ENCODE data around the gene BTBD9. TPM values are rescaled to one million over a fixed set of nuclear protein-coding genes. Genes with fewer than 3 reads are reported as not detected.

Gene BTBD9
- total RNA-seq, 1 experiment from 2014 or later = 12.5 TPM

- CTCF ChIA-PET = no interaction called here
- no peak for DNase-seq (ENCODE audit: unreplicated experiment)
- POLR2A ChIA-PET = no interaction called here
- Mint-ChIP-seq H3K27ac (ENCODE audit: low read depth, unreplicated experiment) (no peak overlapping the region), H3K4me1 (ENCODE audit: insufficient read depth, unreplicated experiment) (peaks cover under 1% of the 10 kb centered on the region), H3K36me3 (ENCODE audit: insufficient read depth, unreplicated experiment) (no peaks in the 10 kb centered on the region), H3K27me3 (ENCODE audit: insufficient read depth, unreplicated experiment) (no peaks in the 10 kb centered on the region), H3K4me3 (ENCODE audit: unreplicated experiment) (no peak overlapping the region), H3K9me3 (ENCODE audit: unreplicated experiment) (no peaks in the 10 kb centered on the region)
- intact Hi-C loops (cut with micrococcal nuclease) = no loop called here
- TF ChIP-seq, protein P1, sequence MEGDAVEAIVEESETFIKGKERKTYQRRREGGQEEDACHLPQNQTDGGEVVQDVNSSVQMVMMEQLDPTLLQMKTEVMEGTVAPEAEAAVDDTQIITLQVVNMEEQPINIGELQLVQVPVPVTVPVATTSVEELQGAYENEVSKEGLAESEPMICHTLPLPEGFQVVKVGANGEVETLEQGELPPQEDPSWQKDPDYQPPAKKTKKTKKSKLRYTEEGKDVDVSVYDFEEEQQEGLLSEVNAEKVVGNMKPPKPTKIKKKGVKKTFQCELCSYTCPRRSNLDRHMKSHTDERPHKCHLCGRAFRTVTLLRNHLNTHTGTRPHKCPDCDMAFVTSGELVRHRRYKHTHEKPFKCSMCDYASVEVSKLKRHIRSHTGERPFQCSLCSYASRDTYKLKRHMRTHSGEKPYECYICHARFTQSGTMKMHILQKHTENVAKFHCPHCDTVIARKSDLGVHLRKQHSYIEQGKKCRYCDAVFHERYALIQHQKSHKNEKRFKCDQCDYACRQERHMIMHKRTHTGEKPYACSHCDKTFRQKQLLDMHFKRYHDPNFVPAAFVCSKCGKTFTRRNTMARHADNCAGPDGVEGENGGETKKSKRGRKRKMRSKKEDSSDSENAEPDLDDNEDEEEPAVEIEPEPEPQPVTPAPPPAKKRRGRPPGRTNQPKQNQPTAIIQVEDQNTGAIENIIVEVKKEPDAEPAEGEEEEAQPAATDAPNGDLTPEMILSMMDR (IDR thresholded peaks at IDR 0.05; ENCODE audit: unreplicated experiment) = no peak
- BruUV-seq (replicated peaks) = no TSS peak
Observed at GRCh38 chr6:38617856-38618255, 21.9 kb downstream of the BTBD9 start.

DNA sequence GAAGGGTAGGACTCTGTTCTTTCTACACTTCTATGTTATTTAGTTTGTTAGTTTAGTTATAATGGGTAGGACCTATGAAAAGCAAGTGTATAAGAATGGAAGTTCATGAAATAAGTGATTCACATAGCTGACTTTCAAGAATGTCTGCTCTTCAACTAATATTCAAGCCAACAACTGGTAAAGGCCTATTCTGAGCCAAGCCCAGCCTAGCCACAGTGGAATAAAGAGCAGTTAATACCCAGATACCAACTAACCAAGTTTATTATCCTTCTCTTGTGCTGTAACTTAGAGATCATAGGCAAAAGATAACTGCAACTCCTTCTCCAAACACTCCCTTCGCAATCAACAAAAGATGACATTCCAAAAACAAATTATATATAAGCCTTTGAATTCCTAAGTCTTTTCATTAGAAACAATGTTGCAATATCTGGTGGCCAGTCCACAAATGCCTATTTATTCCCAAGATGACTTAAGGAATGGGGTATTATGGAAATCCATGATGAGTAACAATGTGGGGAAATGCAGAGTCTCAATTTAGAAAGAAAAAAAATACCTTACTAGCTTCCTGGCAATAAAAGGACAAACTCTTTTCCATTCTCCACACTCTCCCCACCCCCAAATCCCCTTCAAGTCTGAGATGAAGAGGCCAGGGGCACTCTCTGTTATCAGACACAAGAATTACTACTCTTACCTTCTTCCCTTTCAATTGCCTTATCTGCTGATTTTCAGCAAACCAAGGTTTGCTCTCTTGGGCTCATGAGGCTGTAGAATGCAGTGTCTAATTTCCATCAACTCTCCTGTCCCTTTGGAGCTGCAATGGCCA is 27.4 kb downstream of the BTBD9 start:
- ChIA-PET CTCF (interaction anchor here (0.7 to 1.5 kb wide), 2 partner anchors 10 to 321 kb away, joined by 3 to 5 read pairs; no protein-coding TSS in a partner anchor), POLR2A (no interaction called here)
- BruUV-seq (replicated peaks) = no TSS peak
- Mint-ChIP-seq H3K36me3 (ENCODE audit: insufficient read depth, unreplicated experiment) (no peaks in the 10 kb centered on the region), H3K4me3 (ENCODE audit: unreplicated experiment) (no peak overlapping the region), H3K4me1 (ENCODE audit: insufficient read depth, unreplicated experiment) (peaks cover 5% of the 10 kb centered on the region), H3K27me3 (ENCODE audit: insufficient read depth, unreplicated experiment) (no peaks in the 10 kb centered on the region), H3K27ac (ENCODE audit: low read depth, unreplicated experiment) (no peak overlapping the region), H3K9me3 (ENCODE audit: unreplicated experiment) (no peaks in the 10 kb centered on the region)
- intact Hi-C loops (cut with micrococcal nuclease) = no loop called here
- TF ChIP-seq, protein P1 (IDR thresholded peaks at IDR 0.05; ENCODE audit: unreplicated experiment) = no peak
- peak; percentile 17 for DNase-seq (ENCODE audit: unreplicated experiment)

- no peaks in the 10 kb centered on the region for H3K27me3 Mint-ChIP-seq (ENCODE audit: insufficient read depth, unreplicated experiment)
Observed at GRCh38 chr6:38610050-38610625, 29.6 kb downstream of the BTBD9 start.

GRCh38 chr6:38604700-38605099 is 35.0 kb downstream of the BTBD9 start:
- POLR2A ChIA-PET = no interaction called here
- no TSS peak for BruUV-seq (replicated peaks)
- TF ChIP-seq, protein P1 (IDR thresholded peaks at IDR 0.05; ENCODE audit: unreplicated experiment) = no peak
- Mint-ChIP-seq H3K36me3 (ENCODE audit: insufficient read depth, unreplicated experiment) (no peaks in the 10 kb centered on the region), H3K4me3 (ENCODE audit: unreplicated experiment) (no peak overlapping the region), H3K9me3 (ENCODE audit: unreplicated experiment) (no peaks in the 10 kb centered on the region), H3K27me3 (ENCODE audit: insufficient read depth, unreplicated experiment) (no peaks in the 10 kb centered on the region), H3K27ac (ENCODE audit: low read depth, unreplicated experiment) (no peak overlapping the region), H3K4me1 (ENCODE audit: insufficient read depth, unreplicated experiment) (no peaks in the 10 kb centered on the region)
- CTCF ChIA-PET = no interaction called here
- intact Hi-C loops (cut with micrococcal nuclease) = no loop called here
- DNase-seq (ENCODE audit: unreplicated experiment) = peak; percentile 5

More at GRCh38 chr6:38610050-38610625, 29.6 kb downstream of the BTBD9 start:
- BruUV-seq (replicated peaks) = no TSS peak
- Mint-ChIP-seq H3K9me3 (ENCODE audit: unreplicated experiment) (no peaks in the 10 kb centered on the region), H3K36me3 (ENCODE audit: insufficient read depth, unreplicated experiment) (no peaks in the 10 kb centered on the region), H3K4me3 (ENCODE audit: unreplicated experiment) (no peak overlapping the region), H3K4me1 (ENCODE audit: insufficient read depth, unreplicated experiment) (peaks cover 5% of the 10 kb centered on the region), H3K27ac (ENCODE audit: low read depth, unreplicated experiment) (no peak overlapping the region)
- intact Hi-C loops (cut with micrococcal nuclease) = no loop called here
- ChIA-PET CTCF (interaction anchor here (0.6 to 0.7 kb wide), 2 partner anchors 113 to 610 kb away, joined by 3 to 5 read pairs; no protein-coding TSS in a partner anchor), POLR2A (interaction anchor here (0.9 kb wide), 1 partner anchor 29 kb away, joined by 5 read pairs; the partner anchor contains the start of gene BTBD9)
- no peak for DNase-seq (ENCODE audit: unreplicated experiment)
- TF ChIP-seq, protein P1 (IDR thresholded peaks at IDR 0.05; ENCODE audit: unreplicated experiment) = no peak
